Measurements from ENCODE around the gene ADIPOR2.
"Not testable (repeated sequence)": the region's sequence is repeated elsewhere in the genome, so short reads cannot be mapped to it uniquely, and the experiment has no call there.

The ADIPOR2 gene

DNA sequence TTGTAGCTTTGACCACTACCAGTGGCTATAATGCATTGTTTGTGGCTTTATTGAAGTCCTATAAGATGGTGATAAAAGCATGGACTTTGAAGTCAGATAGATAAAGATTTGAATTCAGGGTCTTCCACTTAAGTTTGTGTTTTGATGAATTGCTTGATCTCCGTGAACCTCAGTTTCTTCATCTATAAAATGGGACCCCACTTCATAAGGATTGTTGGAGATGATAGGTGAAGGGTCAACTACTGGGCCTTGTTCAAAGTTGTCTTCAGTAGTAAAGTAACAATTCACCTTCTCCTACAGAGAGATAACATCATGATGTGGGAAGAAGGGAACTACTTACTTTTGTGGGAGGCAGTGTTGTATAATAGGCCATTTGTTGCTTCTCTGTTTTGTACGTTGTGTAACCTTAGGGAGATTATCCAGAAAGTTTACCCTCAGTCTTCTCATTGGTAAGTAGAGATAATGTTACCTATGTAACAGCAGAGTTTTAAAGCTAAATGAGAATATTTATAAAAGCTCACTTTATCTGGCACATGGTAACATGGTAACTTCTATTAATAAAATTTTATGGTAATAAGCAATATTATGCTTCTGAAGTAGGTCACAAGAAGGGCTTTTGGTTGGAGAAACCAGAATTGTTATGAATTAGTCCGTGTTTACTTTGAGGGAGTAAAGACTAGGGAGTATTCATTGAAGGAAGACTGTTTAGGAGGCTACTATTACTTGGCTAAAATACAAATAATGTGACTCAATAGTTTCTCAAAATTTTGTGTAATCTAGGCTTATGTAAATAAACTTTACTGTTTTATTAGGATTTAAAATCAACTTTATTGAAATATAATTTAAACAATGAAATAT is 15.1 kb downstream of the ADIPOR2 start:
- DNase-seq (ENCODE audit: low read depth, low spot score), result no peak
- no peak for TF ChIP-seq ZNF274 (IDR thresholded peaks at IDR 0.05; ENCODE audit: low read depth, low read length)
- H3K9ac ChIP-seq (ENCODE audit: insufficient read length, low read depth), result no peak overlapping the region
- H3K4me1 ChIP-seq (ENCODE audit: insufficient read depth, insufficient read length), result no peaks in the 10 kb centered on the region
- H3K4me3 ChIP-seq (ENCODE audit: insufficient read length, low read depth), result no peak overlapping the region
- H3K27me3 ChIP-seq (ENCODE audit: insufficient read depth, insufficient read length), result no peaks in the 10 kb centered on the region
- H3K36me3 ChIP-seq (ENCODE audit: insufficient read depth, insufficient read length, low read length), result peaks cover 27% of the 10 kb centered on the region
- peaks cover 35% of the 10 kb centered on the region for H3K9me3 ChIP-seq (ENCODE audit: insufficient read depth, low read length)

DNA sequence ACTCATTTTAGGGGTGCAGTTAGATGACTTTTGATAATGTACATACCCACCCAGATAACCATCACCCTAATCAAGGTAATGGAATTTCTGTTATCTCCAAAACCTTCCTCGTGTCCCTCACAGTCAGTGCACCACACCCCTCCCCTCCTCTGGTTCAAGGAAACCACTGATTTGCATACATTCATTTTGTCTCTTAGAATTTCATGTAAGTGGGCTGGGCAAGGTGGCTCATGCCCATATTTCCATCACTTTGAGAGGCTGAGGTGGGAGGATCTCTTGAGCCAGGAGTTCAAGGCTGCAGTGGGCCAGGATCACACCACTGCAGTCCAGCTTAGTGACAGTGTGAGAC is 15.7 kb downstream of the ADIPOR2 start:
- no peak for DNase-seq (ENCODE audit: low read depth, low spot score)
- Histone ChIP-seq H3K4me3 (ENCODE audit: insufficient read length, low read depth) (no peak overlapping the region), H3K4me1 (ENCODE audit: insufficient read depth, insufficient read length) (no peaks in the 10 kb centered on the region), H3K27me3 (ENCODE audit: insufficient read depth, insufficient read length) (no peaks in the 10 kb centered on the region), H3K36me3 (ENCODE audit: insufficient read depth, insufficient read length, low read length) (peaks cover 24% of the 10 kb centered on the region), H3K9me3 (ENCODE audit: insufficient read depth, low read length) (peaks cover 35% of the 10 kb centered on the region), H3K9ac (ENCODE audit: insufficient read length, low read depth) (no peak overlapping the region)
- TF ChIP-seq YY1 (IDR thresholded peaks at IDR 0.05; ENCODE audit: insufficient read depth, insufficient read length) (no peak), SUZ12 (IDR thresholded peaks at IDR 0.05; ENCODE audit: extremely low read depth, insufficient read depth, insufficient read length) (no peak), ZNF274 (IDR thresholded peaks at IDR 0.05; ENCODE audit: low read depth, low read length) (no peak)

DNA sequence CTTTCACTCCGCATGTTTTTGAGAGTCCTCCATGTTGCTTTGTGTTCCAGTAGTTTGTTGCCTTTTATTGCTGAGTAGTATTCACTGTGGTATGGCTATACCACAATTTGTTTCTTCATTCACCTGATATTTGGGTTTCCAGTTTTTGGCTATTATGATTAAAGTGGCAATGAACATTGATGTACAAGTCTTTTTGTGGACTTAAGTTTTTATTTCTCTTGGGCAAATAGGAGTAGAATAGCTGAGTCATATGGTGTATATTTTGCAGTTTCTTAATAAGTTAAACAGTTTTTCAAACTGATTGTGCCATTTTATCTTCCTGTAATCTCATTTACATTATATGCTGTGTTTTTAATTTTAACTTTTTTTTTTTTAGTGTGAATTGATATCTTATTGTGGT is 16.2 kb downstream of the ADIPOR2 start:
- H3K4me1 ChIP-seq (ENCODE audit: insufficient read depth, insufficient read length), result no peaks in the 10 kb centered on the region
- TF ChIP-seq YY1 (IDR thresholded peaks at IDR 0.05; ENCODE audit: insufficient read depth, insufficient read length), result no peak
- TF ChIP-seq SUZ12 (IDR thresholded peaks at IDR 0.05; ENCODE audit: extremely low read depth, insufficient read depth, insufficient read length), result no peak
- no peak for TF ChIP-seq ZNF274 (IDR thresholded peaks at IDR 0.05; ENCODE audit: low read depth, low read length)
- H3K36me3 ChIP-seq (ENCODE audit: insufficient read depth, insufficient read length, low read length), result peaks cover 24% of the 10 kb centered on the region
- no peak for DNase-seq (ENCODE audit: low read depth, low spot score)
- H3K9ac ChIP-seq (ENCODE audit: insufficient read length, low read depth), result no peak overlapping the region
- peaks cover 35% of the 10 kb centered on the region for H3K9me3 ChIP-seq (ENCODE audit: insufficient read depth, low read length)
- no peaks in the 10 kb centered on the region for H3K27me3 ChIP-seq (ENCODE audit: insufficient read depth, insufficient read length)
- no peak overlapping the region for H3K4me3 ChIP-seq (ENCODE audit: insufficient read length, low read depth)

DNA sequence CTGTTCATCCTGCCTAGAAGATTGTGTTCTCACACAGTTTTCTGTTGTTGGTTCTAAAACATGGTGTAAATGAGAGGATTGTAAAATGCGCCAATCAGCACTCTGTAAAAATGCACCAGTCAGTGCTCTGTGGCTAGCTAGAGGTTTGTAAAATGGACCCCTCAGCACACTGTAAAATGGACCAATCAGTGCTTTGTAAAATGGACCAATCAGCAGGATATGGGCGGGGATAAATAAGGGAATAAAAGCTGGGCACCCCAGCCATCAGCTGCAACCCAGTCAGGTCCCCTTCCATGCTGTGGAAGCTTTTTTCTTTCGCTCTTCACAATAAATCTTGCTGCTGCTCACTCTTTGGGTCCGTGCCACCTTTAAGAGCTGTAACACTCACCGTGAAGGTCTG is 19.1 kb downstream of the ADIPOR2 start:
- Histone ChIP-seq H3K9me3 (ENCODE audit: insufficient read depth, low read length) (peaks cover 46% of the 10 kb centered on the region), H3K36me3 (ENCODE audit: insufficient read depth, insufficient read length, low read length) (peaks cover 36% of the 10 kb centered on the region)
- H3K4me3 ChIP-seq (ENCODE audit: insufficient read length, low read depth); DNase-seq (ENCODE audit: low read depth, low spot score); H3K4me1 ChIP-seq (ENCODE audit: insufficient read depth, insufficient read length); H3K27me3 ChIP-seq (ENCODE audit: insufficient read depth, insufficient read length); H3K9ac ChIP-seq (ENCODE audit: insufficient read length, low read depth): not testable (repeated sequence)

DNA sequence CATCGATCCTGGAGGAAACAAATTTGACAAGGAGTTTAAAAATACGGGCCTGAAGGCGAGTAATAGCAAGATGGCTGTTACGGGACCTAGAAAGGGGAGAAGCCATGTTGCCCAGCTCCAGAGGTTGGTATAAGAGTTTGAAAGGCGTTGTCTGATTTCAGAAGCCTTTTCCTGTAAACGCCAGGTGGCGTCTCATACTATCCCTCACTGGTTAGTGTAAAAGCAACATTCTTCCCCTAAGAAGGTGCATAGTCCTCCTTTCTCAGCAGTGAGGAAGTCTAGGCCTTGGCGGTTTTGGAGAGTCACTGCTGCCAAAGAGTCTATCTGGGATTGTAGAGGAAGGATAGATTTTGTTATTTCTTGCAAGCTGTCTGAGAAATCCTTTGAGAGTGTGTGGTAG is 20.0 kb downstream of the ADIPOR2 start:
- H3K4me3 ChIP-seq (ENCODE audit: insufficient read length, low read depth); H3K27me3 ChIP-seq (ENCODE audit: insufficient read depth, insufficient read length); DNase-seq (ENCODE audit: low read depth, low spot score); H3K4me1 ChIP-seq (ENCODE audit: insufficient read depth, insufficient read length); H3K9ac ChIP-seq (ENCODE audit: insufficient read length, low read depth): not testable (repeated sequence)
- Histone ChIP-seq H3K9me3 (ENCODE audit: insufficient read depth, low read length) (peaks cover 54% of the 10 kb centered on the region), H3K36me3 (ENCODE audit: insufficient read depth, insufficient read length, low read length) (peaks cover 36% of the 10 kb centered on the region)

DNA sequence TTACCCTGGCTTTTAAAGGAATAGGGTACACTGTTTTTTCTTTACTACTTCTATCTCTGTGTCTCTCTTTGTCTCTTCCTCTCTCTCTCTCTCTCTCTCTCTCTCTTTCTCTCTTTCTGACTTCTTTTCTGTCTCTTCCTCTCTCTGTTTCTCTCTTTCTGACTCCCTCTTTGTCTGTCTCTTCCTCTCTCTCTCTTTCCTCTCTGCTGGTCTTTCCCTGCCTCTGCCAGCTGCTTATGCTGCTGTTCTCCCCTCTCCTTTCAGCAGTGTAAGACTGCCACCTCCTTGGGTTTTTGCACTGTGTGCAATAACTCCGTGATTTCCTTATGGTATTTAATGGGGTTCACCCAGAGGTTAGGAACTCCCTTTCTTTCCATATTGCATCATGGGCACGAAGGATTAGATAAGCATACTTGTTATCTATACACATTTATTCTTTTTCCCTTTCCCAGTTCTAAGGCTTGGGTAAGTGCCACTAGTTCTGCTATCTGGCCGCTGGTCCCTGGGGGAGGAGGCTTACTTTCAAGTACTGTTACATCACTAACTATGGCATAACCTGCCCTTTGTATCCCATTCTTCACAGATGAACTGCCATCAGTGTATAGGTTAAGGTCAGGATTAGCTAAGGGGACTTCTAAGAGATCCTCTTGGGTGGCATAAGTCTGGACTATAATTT is 20.8 kb downstream of the ADIPOR2 start:
- not testable (repeated sequence) for H3K4me3 ChIP-seq (ENCODE audit: insufficient read length, low read depth); DNase-seq (ENCODE audit: low read depth, low spot score); H3K4me1 ChIP-seq (ENCODE audit: insufficient read depth, insufficient read length); H3K9ac ChIP-seq (ENCODE audit: insufficient read length, low read depth); H3K27me3 ChIP-seq (ENCODE audit: insufficient read depth, insufficient read length)
- Histone ChIP-seq H3K9me3 (ENCODE audit: insufficient read depth, low read length) (peaks cover 54% of the 10 kb centered on the region), H3K36me3 (ENCODE audit: insufficient read depth, insufficient read length, low read length) (peaks cover 36% of the 10 kb centered on the region)

DNA sequence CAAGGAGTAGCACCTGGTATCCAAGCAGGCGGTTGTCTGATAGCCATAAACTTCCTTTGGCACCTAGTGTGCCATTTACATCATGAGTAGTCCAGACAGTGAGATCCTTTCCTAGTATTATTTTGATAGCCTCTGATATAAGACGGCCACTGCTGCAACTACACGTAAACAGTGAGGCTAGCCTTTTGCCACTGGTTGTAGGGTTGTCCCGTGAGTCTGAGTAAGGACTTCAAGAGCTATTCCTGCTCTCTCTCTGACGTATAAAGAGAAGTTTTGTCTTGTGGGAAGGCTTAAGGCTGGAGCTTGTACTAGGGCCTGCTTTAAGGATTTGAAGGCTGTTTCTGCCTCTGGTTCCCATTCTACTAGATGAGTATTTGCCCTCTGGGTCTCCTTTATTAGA is 21.4 kb downstream of the ADIPOR2 start:
- H3K27me3 ChIP-seq (ENCODE audit: insufficient read depth, insufficient read length); H3K4me3 ChIP-seq (ENCODE audit: insufficient read length, low read depth); DNase-seq (ENCODE audit: low read depth, low spot score); H3K9ac ChIP-seq (ENCODE audit: insufficient read length, low read depth); H3K4me1 ChIP-seq (ENCODE audit: insufficient read depth, insufficient read length): not testable (repeated sequence)
- Histone ChIP-seq H3K9me3 (ENCODE audit: insufficient read depth, low read length) (peaks cover 54% of the 10 kb centered on the region), H3K36me3 (ENCODE audit: insufficient read depth, insufficient read length, low read length) (peaks cover 36% of the 10 kb centered on the region)

DNA sequence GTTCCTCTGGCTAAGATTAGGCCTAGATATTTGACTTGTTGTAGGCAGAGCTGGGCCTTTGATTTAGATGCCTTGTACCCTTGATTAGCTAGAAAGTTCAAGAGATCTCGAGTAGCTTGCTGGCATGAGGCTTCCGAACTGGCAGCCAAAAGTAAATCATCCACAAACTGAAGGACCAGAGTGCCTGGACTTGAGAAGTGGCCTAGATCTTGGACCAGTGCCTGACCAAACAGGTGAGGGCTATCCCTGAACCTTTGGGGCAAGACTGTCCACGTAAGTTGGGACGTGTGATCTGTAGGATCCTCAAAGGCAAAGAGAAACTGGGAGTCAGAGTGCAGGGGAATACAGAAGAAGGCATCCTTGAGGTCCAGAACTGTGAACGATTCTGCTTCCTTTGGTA is 22.0 kb downstream of the ADIPOR2 start:
- not testable (repeated sequence) for H3K9ac ChIP-seq (ENCODE audit: insufficient read length, low read depth); H3K27me3 ChIP-seq (ENCODE audit: insufficient read depth, insufficient read length); H3K4me1 ChIP-seq (ENCODE audit: insufficient read depth, insufficient read length); DNase-seq (ENCODE audit: low read depth, low spot score); H3K4me3 ChIP-seq (ENCODE audit: insufficient read length, low read depth)
- Histone ChIP-seq H3K36me3 (ENCODE audit: insufficient read depth, insufficient read length, low read length) (peaks cover 36% of the 10 kb centered on the region), H3K9me3 (ENCODE audit: insufficient read depth, low read length) (peaks cover 54% of the 10 kb centered on the region)

DNA sequence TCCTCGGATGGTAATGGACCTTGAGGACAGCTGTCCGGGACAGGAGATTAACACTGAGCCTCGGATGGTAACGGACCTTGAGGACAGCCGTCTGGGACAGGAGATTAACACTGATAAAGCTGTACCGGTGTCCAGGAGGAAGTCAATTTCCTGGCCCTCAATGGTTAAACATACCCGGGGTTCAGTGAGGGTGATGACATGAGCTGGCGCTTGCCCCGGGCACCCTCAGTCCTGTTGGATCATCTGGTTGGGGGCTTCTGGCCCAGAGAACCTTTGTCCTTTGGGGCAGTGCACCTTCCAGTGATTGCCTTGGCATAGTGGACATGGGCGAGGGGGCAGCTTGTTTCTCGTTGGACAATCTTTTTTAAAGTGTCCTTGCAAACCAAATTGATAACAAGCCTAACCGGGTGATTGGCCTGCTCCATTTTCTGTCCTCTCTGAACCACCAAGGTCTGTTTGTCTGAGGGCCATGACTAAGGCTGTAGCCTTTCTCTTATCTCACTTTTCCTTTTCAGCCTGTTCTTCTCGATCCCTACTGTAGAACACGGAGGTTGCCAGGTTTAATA is 23.0 kb downstream of the ADIPOR2 start:
- H3K4me3 ChIP-seq (ENCODE audit: insufficient read length, low read depth); H3K9ac ChIP-seq (ENCODE audit: insufficient read length, low read depth); DNase-seq (ENCODE audit: low read depth, low spot score); H3K27me3 ChIP-seq (ENCODE audit: insufficient read depth, insufficient read length); H3K4me1 ChIP-seq (ENCODE audit: insufficient read depth, insufficient read length): not testable (repeated sequence)
- H3K36me3 ChIP-seq (ENCODE audit: insufficient read depth, insufficient read length, low read length), result peaks cover 34% of the 10 kb centered on the region
- peaks cover 47% of the 10 kb centered on the region for H3K9me3 ChIP-seq (ENCODE audit: insufficient read depth, low read length)

DNA sequence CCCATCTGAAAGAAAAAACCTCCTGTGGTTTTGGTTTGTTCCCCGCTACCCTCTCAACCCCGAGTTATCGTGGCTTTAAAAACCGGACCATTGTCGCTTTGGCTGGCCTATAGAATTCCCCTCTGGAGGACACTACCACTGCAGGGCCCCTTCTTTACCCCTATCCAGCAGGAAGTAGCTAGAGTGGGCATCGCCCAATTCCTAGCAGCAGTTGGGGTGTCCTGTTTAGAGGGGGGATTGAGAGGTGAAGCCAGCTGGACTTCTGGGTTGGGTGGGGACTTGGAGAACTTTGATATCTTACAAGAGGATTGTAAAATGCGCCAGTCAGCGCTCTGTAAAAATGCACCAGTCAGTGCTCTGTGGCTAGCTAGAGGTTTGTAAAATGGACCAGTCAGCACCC is 24.6 kb downstream of the ADIPOR2 start:
- not testable (repeated sequence) for H3K27me3 ChIP-seq (ENCODE audit: insufficient read depth, insufficient read length); H3K4me1 ChIP-seq (ENCODE audit: insufficient read depth, insufficient read length); DNase-seq (ENCODE audit: low read depth, low spot score); H3K4me3 ChIP-seq (ENCODE audit: insufficient read length, low read depth); H3K9ac ChIP-seq (ENCODE audit: insufficient read length, low read depth)
- peaks cover 26% of the 10 kb centered on the region for H3K36me3 ChIP-seq (ENCODE audit: insufficient read depth, insufficient read length, low read length)
- peaks cover 43% of the 10 kb centered on the region; the same call in 1 of the 2 replicates for H3K9me3 ChIP-seq (ENCODE audit: insufficient read depth, low read length)
